Activated T-helper 1 cell treated with anti-CD3 and anti-CD28 coated beads, Interleukin-2, amount 50 U/mL, for 16 hours (primary cell): Measurements from ENCODE around the gene ANKRD12.
"Not testable (repeated sequence)": the region's sequence is repeated elsewhere in the genome, so short reads cannot be mapped to it uniquely, and the experiment has no call there.

Experiments
- DNase-seq, 2 donors: peaks; one replicate each; pipeline ENCODE4 v3.0.0-alpha.2; 2020; ENCODE audit warnings: low read depth in 1 of 2, low spot score in 1 of 2

The ANKRD12 gene

DNA sequence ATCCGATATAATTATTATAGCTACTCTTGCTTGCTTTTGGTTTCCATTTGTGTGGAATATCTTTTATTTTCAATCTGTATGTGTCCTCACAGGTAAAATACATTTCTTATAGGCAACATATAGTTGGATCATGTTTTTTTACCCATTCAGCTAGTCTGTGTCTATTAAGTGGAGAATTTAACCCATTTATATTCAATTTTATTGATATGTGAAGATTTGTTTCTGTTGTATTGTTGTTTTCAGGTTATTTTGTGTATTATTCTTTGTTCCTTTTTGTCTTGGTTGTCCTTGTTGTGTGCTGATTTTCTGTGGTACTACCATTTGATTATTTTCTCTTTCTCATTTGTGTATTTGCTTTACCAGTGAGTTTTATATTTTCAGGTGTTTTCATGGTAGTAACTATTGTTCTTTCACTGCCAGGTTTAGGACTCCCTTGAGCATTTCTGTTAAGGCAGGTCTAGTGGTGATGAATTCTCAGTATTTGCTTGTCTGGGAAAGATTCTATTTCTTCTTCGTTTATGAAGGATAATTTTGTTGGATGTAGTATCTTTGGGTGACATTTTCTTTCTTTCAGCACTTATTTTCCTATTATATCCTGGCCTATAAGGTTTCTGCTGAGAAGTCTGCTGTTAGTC is 95.4 kb downstream of the ANKRD12 start:
- no peak for DNase-seq

DNA sequence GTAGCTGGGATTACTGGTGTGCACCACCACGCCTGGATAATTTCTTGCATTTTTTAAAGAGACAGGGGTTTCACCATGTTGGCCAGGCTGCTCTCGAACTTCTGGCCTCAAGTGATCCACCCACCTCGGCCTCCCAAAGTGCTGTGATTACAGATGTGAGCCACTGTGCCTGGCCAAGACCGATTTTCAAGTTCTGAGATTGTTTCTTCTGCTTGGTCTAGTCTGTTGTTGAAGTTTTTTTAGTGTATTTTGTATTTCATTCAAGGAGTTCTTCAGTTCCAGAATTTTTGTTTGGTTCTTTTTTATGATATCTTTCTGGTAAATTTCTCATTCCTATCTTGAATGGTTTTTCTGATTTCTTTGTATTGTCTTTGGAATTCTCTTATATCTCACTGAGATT is 96.4 kb downstream of the ANKRD12 start:
- DNase-seq: no peak

DNA sequence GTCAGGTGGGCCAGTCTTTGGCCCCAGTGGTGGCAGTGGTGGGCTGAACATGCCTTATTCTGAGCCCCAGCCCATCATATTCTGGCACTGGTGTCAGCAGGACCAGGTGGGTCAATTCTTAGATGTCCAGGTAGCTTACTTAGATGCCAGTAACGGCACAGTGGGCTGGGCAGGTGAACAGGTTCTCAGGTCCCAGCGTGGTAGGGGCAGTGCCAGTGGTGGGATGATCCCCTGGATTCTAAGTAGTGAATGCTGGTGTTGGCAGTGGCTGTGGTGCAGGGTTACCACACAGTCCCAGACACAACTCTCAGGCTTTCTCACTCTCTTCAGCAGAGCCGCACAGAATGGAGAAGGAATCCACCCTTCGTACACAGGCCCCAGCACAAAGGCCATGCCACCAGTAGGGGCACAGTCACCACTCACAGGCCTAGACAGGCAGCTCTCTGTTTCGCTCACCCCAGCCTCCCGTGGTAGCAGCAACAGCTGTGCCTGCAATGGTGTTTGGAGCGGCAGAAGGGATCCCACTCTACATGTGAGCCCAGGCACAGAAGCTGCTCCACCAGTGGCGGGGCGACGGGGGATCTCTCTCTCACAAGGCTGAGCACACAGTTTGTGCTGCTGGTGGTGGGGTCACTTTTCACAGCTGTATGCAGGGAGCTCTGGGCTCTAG is 97.3 kb downstream of the ANKRD12 start:
- DNase-seq: no peak

DNA sequence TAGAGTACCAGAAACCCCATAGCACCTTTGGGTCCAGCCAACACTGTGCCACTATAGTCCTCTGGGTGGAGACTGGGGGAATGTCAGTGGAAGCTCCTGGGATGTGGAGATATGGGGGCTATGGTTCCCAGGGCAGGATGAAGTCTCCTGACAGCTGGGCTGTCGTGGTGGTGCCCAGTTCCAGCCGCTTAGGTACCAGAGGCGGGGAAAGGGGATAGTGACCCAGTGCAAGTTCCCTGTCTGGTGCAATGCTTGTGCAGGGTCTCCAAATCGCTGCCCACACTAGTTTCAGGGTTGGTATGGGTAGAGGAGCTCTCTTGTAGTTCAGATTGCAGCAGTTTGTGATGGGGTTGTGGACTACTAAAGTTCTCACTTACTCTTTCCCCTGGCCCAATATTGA is 97.9 kb downstream of the ANKRD12 start:
- no peak for DNase-seq

DNA sequence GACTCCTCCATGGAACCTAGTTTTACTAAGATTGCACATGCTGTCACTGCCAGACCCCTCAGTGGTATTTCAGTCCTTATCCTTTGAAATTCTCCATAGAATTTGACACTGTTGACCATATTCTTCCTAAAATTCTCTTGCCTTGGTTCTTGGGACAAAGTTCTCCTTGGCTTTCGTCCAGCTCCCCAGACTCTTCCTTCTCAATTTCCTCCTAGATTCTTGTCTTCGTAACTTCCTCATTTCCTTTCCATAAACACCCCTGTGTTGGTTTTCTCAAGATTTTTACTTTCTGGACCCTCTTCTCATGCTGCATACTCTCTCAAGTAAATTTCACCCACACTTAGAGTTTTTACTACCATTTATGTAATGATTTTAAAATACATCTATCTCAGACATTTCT is 101.4 kb downstream of the ANKRD12 start:
- DNase-seq: no peak

DNA sequence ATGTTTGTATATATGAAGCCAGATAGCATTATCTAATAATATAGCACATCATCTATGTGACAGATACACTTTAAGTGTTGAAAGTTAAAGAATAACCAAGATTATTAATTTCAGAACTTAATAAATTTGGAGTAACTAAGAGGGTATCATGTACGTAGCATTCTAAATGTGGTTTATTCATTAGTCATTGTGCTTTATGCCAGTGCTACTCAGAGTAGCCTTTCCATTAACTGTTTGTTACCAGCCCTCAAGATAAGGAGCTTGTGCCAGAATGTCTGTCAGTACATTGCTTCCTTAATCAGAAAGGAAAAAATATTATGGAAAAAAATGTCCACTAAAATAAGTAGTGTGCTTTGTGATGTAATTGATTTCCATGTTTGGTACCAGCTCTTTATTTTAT is 103.1 kb downstream of the ANKRD12 start:
- DNase-seq: no peak

DNA sequence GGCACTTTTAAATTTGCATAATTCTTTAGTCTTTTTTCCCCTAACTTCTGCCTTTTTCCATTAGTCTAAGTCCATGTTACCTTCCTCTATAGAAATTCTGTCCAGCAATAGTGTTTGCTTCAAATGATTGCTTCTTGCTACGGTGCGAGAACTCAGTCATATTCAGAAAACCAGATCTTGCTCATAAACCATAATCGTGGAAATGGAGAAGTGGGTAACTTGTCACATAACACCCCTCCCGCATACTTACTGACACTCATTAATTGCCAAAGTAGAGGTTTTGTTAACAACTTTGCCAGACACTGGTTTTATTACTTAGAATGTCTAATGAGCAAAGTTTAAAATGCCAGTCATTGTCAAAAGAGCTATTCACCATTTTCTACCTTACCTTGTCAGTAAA is 103.7 kb downstream of the ANKRD12 start:
- no peak for DNase-seq

DNA sequence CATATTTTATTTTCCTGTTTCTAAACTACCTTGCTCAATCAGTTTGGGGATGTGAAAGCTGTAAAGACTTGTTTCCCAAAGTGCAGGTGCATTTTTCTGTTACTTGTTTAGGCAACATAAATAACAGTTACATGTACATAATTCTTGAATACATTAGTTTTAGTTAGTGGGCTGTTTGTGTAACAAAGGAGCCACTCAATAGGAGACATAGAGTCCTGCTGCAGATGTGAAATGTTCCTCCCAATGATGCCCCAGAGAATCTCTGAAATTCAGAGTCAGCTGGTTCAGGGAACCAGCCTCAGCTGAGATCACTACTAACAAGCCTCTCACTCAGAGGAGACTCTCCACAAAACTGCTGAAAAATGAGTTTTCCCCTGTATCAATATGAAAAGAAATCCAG is 106.4 kb downstream of the ANKRD12 start:
- no peak for DNase-seq

DNA sequence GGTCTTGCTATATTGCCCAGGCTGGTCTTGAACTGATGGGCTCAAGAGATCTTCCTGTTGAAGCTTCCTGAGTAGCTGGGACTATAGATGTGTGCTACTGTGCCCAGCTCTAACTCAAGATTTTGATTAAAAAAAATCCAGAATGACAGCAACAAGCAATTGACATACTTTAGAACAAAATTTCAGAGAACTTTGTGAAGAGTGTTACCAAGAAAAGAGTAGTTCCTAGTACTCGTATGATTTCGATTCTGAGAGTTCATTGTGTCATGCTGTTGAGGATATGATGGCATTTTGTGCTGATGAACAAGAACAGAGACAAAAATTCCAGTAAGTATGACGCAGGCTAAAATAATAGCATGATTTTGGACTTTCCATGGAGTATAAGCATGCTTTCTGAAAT is 107.8 kb downstream of the ANKRD12 start:
- no peak for DNase-seq

DNA sequence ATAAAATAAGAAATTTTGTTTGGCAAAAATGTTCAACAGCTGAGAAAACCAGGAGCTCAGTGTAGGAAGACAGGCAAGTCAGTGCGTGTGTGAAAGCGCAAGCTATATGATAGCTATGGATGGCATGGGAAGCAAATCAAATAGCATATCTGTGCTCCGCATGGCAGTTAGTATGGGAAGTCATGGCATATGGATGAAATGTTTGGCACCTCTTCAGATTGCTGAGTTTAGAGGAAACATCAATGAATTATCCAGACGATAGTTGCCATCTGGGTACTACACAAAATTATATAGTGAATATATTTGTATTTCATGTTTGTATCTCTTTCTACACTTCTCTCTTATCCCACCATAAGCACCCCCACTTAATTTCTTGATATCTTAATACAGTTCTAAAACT is 112.1 kb downstream of the ANKRD12 start:
- DNase-seq: no peak

DNA sequence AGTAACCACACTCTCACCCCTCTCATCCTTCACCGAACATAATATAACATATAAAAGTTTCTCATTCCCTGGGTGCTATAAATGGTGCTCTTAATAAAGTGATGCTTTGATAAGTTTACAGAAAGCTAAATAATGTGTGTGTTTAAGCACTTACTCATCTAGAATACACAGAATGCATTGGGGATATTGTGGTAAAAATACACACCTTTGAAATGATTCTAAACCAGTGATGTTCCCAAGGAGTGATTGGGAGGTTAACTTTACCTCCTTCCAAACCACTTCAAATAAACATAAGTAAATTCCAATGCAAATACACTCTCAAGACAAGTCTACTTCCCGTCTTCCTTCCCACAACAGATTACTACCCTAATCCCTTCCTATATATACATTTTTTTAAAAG is 112.7 kb downstream of the ANKRD12 start:
- no peak for DNase-seq

DNA sequence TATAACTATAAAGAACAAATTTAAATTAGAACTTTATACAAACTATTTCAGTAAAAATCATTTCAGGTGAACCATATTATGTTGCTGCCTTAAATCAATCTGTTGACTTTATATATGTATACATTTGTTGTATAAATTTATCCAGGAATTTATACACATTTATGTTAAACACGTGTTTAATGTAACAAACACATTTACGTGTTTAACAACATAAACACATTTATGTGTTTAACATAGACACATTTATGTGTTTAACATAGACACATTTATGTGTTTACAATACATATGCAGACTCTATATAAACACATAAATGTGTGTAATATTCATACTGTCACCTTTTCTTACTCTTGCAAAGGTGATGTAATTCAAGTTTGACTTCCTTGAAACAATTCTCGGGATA is 122.6 kb downstream of the ANKRD12 start:
- no peak for DNase-seq

DNA sequence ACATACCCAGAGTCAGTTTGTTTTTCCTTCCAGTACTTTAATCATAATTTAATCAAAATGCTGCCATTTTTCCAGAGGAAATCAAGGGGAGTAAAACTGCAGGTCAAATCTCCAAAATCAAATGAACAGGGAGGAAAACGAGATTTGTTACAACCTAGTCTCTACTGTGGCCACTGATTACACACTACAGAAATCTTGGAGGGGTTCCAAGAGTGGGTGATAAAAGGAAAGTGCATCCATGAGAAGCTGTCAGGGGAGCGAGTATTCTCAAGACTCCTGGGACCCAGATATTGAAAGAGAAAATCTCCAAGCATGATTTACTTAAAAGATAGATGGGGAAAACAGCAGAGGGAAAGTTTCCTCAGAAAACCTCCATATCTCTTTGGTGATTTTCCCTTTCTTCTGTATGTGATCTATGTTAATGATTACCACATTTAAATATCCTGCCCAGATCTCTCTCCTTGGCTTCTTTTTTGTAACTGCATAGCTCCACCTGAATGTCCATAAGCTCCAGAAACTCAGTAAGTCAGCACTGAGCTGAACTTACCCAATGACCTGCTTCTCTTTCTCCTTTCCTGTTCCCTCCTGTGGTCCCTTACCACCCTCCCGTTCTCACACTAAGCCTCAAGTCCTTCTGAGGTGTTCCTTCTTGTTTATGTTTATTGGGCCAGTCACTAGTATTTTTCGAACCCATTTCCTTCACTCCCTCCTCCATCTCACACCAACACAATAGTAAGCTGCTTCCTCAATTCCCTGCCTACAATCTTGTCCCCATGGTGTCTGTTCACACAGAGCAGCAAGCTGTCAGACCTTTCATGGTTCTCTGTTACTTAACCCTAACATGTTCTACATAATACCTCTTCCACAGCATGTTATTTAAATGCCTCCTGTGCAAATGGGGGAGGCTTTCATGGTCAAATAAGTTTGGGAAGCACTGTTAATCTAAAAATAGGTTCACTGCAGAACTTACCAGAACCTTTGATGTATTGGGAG is 124.1 kb downstream of the ANKRD12 start:
- no peak for DNase-seq

DNA sequence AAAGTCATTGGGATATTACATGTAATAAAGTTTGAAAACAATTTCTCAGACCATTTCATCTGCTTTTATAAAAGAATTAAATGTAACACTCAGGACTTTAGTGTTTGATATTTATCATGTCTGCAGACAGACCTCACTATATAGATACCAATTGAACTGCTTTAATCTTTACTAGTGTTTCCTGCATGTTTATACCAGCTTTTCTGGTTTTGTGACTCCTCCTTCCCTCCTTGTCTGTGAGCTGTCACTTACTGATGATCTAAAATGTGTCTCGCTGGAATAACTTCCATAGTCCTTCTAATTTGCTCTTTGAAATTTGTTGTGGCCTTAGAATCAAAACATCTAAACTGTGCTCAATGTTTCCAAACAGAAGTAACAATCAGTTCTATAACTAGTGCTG is 126.7 kb downstream of the ANKRD12 start:
- DNase-seq: no peak

DNA sequence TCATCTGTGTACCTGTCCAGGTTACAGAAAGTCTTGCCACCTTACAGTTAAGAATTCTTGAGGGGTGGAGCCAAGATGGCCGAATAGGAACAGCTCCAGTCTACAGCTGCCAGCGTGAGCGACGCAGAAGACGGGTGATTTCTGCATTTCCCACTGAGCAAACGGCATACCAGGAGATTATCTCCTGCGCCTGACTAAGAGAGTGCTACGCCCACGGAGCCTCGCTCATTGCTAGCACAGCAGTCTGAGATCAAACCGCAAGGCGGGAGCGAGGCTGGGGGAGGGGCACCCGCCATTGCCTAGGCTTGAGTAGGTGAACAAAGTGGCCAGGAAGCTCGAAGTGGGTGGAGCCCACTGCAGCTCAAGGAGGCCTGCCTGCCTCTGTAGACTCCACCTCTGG is 128.2 kb downstream of the ANKRD12 start:
- not testable (repeated sequence) for DNase-seq

DNA sequence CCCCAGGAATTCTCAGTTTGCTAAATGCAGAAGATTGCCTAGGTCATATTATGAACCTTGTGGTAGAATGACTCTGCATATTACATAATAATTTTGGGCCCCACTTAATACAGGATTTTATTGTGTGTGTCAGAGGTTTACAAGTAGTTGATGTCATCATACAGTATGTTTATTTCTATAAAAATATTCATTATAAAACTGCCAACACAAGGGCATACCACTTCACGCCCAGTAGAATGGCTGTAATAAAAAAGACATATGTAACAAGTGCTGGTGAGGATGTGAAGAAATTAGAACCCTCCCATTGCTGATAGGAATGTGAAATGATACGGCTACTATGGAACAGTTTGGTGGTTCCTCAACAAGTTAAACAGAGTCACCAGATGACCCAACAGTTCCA is 136.6 kb downstream of the ANKRD12 start:
- no peak for DNase-seq

DNA sequence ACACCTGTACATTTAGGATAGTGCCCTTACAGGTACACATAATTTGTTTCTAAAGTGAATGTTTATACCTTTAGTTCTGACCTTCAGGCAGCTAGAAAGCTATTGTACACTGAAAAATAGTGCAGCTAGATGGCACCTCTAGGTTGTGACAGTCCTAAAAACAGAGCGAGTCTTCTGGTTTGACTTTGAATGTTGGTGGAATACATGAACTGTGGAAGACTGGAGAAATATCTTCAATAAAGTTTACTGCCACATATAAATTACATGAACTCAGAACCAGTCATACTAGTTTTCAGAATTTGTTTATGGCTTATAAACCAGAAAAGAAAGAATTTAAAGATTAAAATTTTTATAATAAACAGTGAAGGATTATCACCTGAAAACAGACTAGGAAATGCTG is 139.3 kb downstream of the ANKRD12 start:
- no peak for DNase-seq

DNA sequence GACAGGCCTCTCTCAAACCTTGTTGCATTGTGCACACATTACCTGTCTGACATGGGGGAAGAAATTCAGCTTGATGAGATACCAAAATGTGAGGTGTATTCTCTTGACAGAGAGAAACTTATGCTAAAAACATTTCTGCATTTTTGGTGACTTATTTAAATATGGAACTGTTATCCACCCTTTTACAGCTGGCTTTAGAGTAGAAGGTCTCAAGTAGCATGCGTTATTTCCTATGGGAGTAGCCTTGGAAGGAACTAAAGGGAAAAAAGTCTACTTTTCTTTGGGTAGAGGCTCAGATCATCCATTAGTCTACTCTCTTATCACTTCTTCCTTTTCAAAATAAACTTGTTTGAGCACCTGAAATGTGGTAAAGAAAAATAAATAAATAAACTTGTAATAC is 141.4 kb downstream of the ANKRD12 start:
- DNase-seq: no peak

DNA sequence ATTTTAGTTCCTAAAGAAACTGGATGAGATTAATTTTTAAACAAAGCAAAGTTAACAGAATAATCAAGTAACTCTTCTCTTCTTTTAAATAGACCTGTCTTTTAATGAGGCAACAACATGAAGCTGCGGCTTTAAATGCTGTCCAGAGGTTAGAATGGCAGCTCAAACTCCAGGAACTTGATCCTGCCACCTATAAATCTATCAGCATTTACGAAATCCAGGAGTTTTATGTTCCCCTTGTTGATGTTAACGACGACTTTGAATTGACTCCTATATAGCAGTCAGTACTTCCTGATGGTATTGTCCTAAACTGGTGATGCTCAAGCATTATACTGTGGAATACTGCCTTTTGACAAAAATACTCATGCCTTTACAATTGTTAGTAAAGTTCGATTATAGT is 144.3 kb downstream of the ANKRD12 start:
- DNase-seq: no peak

DNA sequence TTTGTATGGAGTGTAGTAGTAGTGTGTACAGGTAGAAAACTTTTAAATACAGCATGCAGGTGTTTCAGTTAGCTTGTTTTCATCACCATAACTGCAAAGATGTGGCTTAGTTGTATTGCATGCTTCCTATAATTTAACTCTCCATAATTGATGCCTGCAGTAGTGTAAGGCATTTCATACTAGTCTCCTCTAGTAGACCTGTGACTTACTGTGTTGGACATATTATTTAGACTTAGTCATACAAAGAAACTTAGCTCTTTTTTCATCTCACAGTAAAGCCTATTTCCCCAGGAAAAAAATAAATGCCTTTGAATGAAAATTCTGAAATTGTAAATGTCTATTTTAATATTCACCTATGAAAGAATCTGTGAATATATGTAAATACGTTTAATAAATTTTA is 145.2 kb downstream of the ANKRD12 start:
- DNase-seq: no peak

DNA sequence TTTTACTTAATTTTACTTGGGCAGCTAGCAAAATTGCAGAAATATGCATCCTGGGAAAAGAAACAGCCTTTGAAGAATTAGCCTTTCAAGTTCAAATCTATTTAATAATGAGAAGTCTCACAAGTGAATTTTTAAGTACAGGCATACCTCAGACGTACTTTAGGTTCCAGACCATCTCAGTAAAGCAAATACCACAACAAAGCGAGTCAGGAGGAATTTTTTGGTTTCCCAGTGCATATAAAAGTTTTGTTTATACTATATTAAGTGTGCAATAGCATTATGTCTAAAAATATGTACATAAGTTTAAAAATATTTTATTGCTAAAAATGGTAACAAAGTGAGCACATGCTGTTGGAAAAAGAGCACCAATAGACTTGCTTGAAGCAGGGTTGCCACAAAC is 147.2 kb downstream of the ANKRD12 start:
- no peak for DNase-seq

DNA sequence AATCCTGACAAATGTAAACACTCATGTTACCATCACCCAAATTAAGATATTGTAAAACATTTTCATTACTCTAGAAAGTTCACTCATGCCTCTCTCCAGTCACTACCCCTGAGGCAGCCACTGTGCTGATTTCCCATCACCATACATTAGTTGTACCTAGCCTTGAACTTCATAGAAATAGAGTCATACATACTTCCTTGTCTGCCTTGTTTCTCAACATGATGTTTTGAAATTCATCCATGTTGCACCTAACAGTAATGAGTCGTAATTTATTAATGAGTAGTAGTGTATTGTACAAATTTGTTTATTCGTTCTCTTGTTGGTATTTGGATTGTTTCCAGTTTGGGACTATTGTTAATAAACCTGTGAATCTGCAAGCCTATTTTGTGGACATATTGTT is 149.0 kb downstream of the ANKRD12 start:
- no peak for DNase-seq
